ENCODE data around the gene NUP205. TPM values are rescaled to one million over a fixed set of nuclear protein-coding genes. Genes with fewer than 3 reads are reported as not detected.

NUP205 gene
- total RNA-seq, 1 experiment from 2014 or later: 148 TPM

DNA sequence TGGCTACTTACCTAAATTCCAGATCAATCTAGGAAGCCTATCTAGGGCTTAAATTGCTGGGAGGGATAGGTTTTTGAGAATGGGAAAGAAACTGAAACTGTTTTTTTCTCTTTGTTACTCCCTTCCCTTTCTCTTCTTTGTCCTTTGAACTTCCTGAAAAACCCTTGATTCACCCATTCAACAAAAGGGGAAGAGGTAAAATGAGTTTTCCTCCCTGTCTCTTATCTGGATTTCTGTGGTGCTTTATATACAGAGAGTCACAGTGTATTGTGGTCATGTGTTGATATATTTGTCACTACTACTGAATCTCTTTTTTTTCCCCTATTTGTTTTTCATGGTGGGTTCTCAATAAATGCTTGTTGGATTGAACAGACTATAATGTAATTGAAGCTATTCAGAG is 19.8 kb upstream of the NUP205 start:
- ChIA-PET POLR2A (ENCODE audit: low non-redundant PET) (no interaction called here), CTCF (interaction anchor here (0.6 kb wide), 1 partner anchor 771 kb away, joined by 3 read pairs; no protein-coding TSS in a partner anchor)
- no peak overlapping the region for H3K27ac ChIP-seq (ENCODE audit: low read depth, low read length, poor library complexity, severe bottlenecking)
- no peaks in the 10 kb centered on the region for H3K36me3 ChIP-seq (ENCODE audit: insufficient read depth, low read length, poor library complexity, severe bottlenecking)
- BruUV-seq (replicated peaks): no TSS peak
- intact Hi-C loops (cut with micrococcal nuclease; ENCODE audit: unreplicated experiment): no loop called here
- no peak for TF ChIP-seq EZH2 (IDR thresholded peaks at IDR 0.05; ENCODE audit: borderline replicate concordance, low read depth, low read length, poor library complexity, severe bottlenecking)
- TF ChIP-seq, protein P1, sequence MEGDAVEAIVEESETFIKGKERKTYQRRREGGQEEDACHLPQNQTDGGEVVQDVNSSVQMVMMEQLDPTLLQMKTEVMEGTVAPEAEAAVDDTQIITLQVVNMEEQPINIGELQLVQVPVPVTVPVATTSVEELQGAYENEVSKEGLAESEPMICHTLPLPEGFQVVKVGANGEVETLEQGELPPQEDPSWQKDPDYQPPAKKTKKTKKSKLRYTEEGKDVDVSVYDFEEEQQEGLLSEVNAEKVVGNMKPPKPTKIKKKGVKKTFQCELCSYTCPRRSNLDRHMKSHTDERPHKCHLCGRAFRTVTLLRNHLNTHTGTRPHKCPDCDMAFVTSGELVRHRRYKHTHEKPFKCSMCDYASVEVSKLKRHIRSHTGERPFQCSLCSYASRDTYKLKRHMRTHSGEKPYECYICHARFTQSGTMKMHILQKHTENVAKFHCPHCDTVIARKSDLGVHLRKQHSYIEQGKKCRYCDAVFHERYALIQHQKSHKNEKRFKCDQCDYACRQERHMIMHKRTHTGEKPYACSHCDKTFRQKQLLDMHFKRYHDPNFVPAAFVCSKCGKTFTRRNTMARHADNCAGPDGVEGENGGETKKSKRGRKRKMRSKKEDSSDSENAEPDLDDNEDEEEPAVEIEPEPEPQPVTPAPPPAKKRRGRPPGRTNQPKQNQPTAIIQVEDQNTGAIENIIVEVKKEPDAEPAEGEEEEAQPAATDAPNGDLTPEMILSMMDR (conservative IDR thresholded peaks at IDR 0.05; ENCODE audit: low read depth, low read length): no peak
- no peak for DNase-seq (ENCODE audit: low spot score)
- no peaks in the 10 kb centered on the region for H3K9me3 ChIP-seq (ENCODE audit: low read depth, low read length, poor library complexity, severe bottlenecking)
- no peaks in the 10 kb centered on the region for H3K4me1 ChIP-seq (ENCODE audit: insufficient read depth, low read length, poor library complexity, severe bottlenecking)
- peaks cover 54% of the 10 kb centered on the region for H3K27me3 ChIP-seq (replicated peaks; ENCODE audit: insufficient read depth, low read depth, low read length, poor library complexity)
- no peak overlapping the region for H3K4me3 ChIP-seq (ENCODE audit: low read depth, low read length, poor library complexity, severe bottlenecking)

DNA sequence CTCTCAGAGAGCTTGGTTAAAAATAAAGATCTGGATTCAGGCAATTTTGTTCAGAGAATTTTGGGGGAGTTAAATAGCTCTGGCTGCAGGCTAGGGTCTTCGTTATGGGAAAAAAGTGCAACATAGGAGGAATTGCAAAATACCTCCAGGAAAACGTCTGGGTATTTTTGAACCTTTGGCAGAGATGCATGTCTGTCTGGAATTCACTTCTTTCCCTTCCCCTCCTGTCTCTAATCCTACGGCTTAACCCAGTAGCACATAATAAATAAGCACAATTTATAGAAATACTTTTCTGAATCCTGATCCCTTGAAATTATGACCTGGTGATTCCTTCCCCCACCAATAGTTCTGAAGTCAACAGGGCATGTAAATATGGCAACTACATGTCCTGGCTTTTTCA is 19.3 kb upstream of the NUP205 start:
- no peak for DNase-seq (ENCODE audit: low spot score)
- CTCF ChIA-PET: interaction anchor here (0.6 kb wide), 1 partner anchor 771 kb away, joined by 3 read pairs; no protein-coding TSS in a partner anchor
- intact Hi-C loops (cut with micrococcal nuclease; ENCODE audit: unreplicated experiment): no loop called here

DNA sequence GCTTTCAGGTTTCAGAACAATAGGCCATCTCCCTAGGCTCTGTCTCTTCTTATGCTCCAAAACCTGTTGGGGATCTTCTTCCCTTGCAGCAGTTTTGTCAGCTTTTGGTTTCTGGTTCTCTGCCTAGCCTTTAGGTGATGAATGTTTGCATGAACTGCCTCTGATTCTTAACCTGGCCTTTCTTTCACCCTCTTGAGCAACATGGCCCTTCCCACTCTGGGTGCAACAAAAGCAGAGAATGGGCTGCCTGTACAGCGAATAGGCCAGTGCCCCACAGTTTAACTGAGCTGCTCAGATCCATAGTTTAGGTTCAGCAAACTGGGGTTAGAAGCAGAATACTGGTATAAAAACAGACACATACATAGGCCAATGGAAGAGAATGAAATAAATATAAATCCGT is 18.1 kb upstream of the NUP205 start:
- no peak overlapping the region for H3K4me3 ChIP-seq (ENCODE audit: low read depth, low read length, poor library complexity, severe bottlenecking)
- intact Hi-C loops (cut with micrococcal nuclease; ENCODE audit: unreplicated experiment): no loop called here
- no TSS peak for BruUV-seq (replicated peaks)
- no peak for DNase-seq (ENCODE audit: low spot score)
- H3K27me3 ChIP-seq (replicated peaks; ENCODE audit: insufficient read depth, low read depth, low read length, poor library complexity): peaks cover 47% of the 10 kb centered on the region
- H3K4me1 ChIP-seq (ENCODE audit: insufficient read depth, low read length, poor library complexity, severe bottlenecking): no peaks in the 10 kb centered on the region
- ChIA-PET POLR2A (ENCODE audit: low non-redundant PET) (no interaction called here), CTCF (no interaction called here)
- H3K27ac ChIP-seq (ENCODE audit: low read depth, low read length, poor library complexity, severe bottlenecking): no peak overlapping the region
- H3K36me3 ChIP-seq (ENCODE audit: insufficient read depth, low read length, poor library complexity, severe bottlenecking): no peaks in the 10 kb centered on the region
- TF ChIP-seq, protein P1 (conservative IDR thresholded peaks at IDR 0.05; ENCODE audit: low read depth, low read length): no peak
- no peak for TF ChIP-seq EZH2 (IDR thresholded peaks at IDR 0.05; ENCODE audit: borderline replicate concordance, low read depth, low read length, poor library complexity, severe bottlenecking)
- no peaks in the 10 kb centered on the region for H3K9me3 ChIP-seq (ENCODE audit: low read depth, low read length, poor library complexity, severe bottlenecking)

More for the DNA sequence above, 19.3 kb upstream of the NUP205 start:
- TF ChIP-seq EZH2 (IDR thresholded peaks at IDR 0.05; ENCODE audit: borderline replicate concordance, low read depth, low read length, poor library complexity, severe bottlenecking): no peak
- TF ChIP-seq, protein P1 (conservative IDR thresholded peaks at IDR 0.05; ENCODE audit: low read depth, low read length): no peak
- no peaks in the 10 kb centered on the region for H3K4me1 ChIP-seq (ENCODE audit: insufficient read depth, low read length, poor library complexity, severe bottlenecking)
- H3K36me3 ChIP-seq (ENCODE audit: insufficient read depth, low read length, poor library complexity, severe bottlenecking): no peaks in the 10 kb centered on the region
- peaks cover 51% of the 10 kb centered on the region for H3K27me3 ChIP-seq (replicated peaks; ENCODE audit: insufficient read depth, low read depth, low read length, poor library complexity)
- no peaks in the 10 kb centered on the region for H3K9me3 ChIP-seq (ENCODE audit: low read depth, low read length, poor library complexity, severe bottlenecking)
- no peak overlapping the region for H3K27ac ChIP-seq (ENCODE audit: low read depth, low read length, poor library complexity, severe bottlenecking)
- H3K4me3 ChIP-seq (ENCODE audit: low read depth, low read length, poor library complexity, severe bottlenecking): no peak overlapping the region
- BruUV-seq (replicated peaks): no TSS peak
- POLR2A ChIA-PET (ENCODE audit: low non-redundant PET): no interaction called here
